GM23338 (cell line): ENCODE data around the gene GAS6. TPM values are rescaled to one million over a fixed set of nuclear protein-coding genes. Genes with fewer than 3 reads are reported as not detected.

Source experiments
- ATAC-seq: fragments of 200-7000 bp; cut with Tn5 transposase; 3 replicates; pipeline ENCODE4 v1.9.1; 2020
- DNase-seq: peaks from one replicate; pipeline ENCODE4 v3.0.0-alpha.2; 2015; ENCODE audit warnings: low spot score
- H2AFZ ChIP-seq: fragments of 200-600 bp; sonication (generic); 2 replicates; pipeline ENCODE4 v1.8.0; 2016; ENCODE audit warnings: antibody characterized with exemption, mild to moderate bottlenecking, moderate library complexity
- H3F3A ChIP-seq: fragments of 200-600 bp; sonication (generic); replicated peaks from 2 replicates; pipeline ENCODE4 v1.8.0; 2017; ENCODE audit warnings: antibody characterized with exemption, mixed run types, low read depth
- H3K27ac ChIP-seq: fragments of 200-600 bp; sonication (generic); 2 replicates; pipeline ENCODE4 v1.6.1; 2016; ENCODE audit warnings: low read depth
- H3K27me3 ChIP-seq: fragments of 200-600 bp; sonication (generic); 2 replicates; pipeline ENCODE4 v1.8.0; 2016; ENCODE audit warnings: mild to moderate bottlenecking, mixed run types, moderate library complexity; ENCODE audit not compliant: insufficient read depth
- H3K36me3 ChIP-seq: fragments of 200-600 bp; sonication (generic); 2 replicates; pipeline ENCODE4 v1.8.0; 2016; ENCODE audit warnings: mild to moderate bottlenecking; ENCODE audit not compliant: insufficient read depth
- H3K4me1 ChIP-seq: fragments of 200-600 bp; sonication (generic); 2 replicates; pipeline ENCODE4 v1.8.0; 2016; ENCODE audit warnings: mild to moderate bottlenecking, moderate library complexity; ENCODE audit not compliant: insufficient read depth
- H3K4me2 ChIP-seq: fragments of 200-600 bp; sonication (generic); 2 replicates; pipeline ENCODE4 v1.7.1; 2017; ENCODE audit warnings: mixed run types
- H3K4me3 ChIP-seq: fragments of 200-600 bp; sonication (generic); 2 replicates; pipeline ENCODE4 v1.6.1; 2016; ENCODE audit warnings: mixed run types
- H3K79me2 ChIP-seq: fragments of 200-600 bp; sonication (generic); replicated peaks from 2 replicates; pipeline ENCODE4 v1.8.0; 2017; ENCODE audit warnings: mild to moderate bottlenecking; ENCODE audit not compliant: insufficient read depth
- H3K9me2 ChIP-seq: fragments of 200-600 bp; sonication (generic); 2 replicates; pipeline ENCODE4 v1.8.0; 2017; ENCODE audit not compliant: insufficient read depth
- H4K20me1 ChIP-seq: fragments of 200-600 bp; sonication (generic); replicated peaks from 2 replicates; pipeline ENCODE4 v1.8.0; 2017; ENCODE audit warnings: mild to moderate bottlenecking; ENCODE audit not compliant: insufficient read depth
- H3K27ac Mint-ChIP-seq: 2 replicates; pipeline ENCODE4 v1.8.0; 2020; ENCODE audit warnings: inconsistent platforms, mild to moderate bottlenecking, moderate library complexity, mixed read lengths
- H3K27me3 Mint-ChIP-seq: 3 replicates; pipeline ENCODE4 v1.8.0; 2022; ENCODE audit warnings: low read depth, mild to moderate bottlenecking, moderate library complexity, mixed read lengths, inconsistent platforms; ENCODE audit not compliant: insufficient read depth, poor library complexity
- H3K36me3 Mint-ChIP-seq: 3 replicates; pipeline ENCODE4 v1.8.0; 2021; ENCODE audit warnings: low read depth, mild to moderate bottlenecking, inconsistent platforms, moderate library complexity, mixed read lengths
- H3K4me1 Mint-ChIP-seq: 3 replicates; pipeline ENCODE4 v1.8.0; 2020; ENCODE audit warnings: mild to moderate bottlenecking, inconsistent platforms, mixed read lengths
- H3K4me3 Mint-ChIP-seq: 3 replicates; pipeline ENCODE4 v1.8.0; 2021; ENCODE audit warnings: moderate library complexity, mild to moderate bottlenecking, inconsistent platforms, mixed read lengths
- H3K9me3 Mint-ChIP-seq: 3 replicates; pipeline ENCODE4 v1.8.0; 2020; ENCODE audit warnings: moderate library complexity, mild to moderate bottlenecking, inconsistent platforms, mixed read lengths
- EZH2 ChIP-seq: fragments of 200-600 bp; sonication (generic); IDR thresholded peaks from one replicate; pipeline ENCODE4 v1.8.0; 2017; ENCODE audit warnings: antibody characterized with exemption, mild to moderate bottlenecking, low read depth; ENCODE audit not compliant: unreplicated experiment
- JUNB ChIP-seq: IDR thresholded peaks from one replicate; pipeline ENCODE4 v1.6.1; 2016; ENCODE audit warnings: antibody characterized with exemption; ENCODE audit not compliant: unreplicated experiment
- STAT1 ChIP-seq: IDR thresholded peaks from one replicate; pipeline ENCODE4 v1.6.1; 2016; ENCODE audit warnings: antibody characterized with exemption; ENCODE audit not compliant: unreplicated experiment
- ZNF331 ChIP-seq: fragments of 250-450 bp; sonication (Bioruptor Pico); IDR thresholded peaks from 2 replicates; pipeline ENCODE4 v1.5.0; 2020; ENCODE audit warnings: low read depth, mild to moderate bottlenecking, moderate library complexity
- polyA plus RNA-seq: library from polyadenylated mRNA; unstranded; fragments of >200 nt; fragmentation: Nextera tagmentation; extraction: Ambion mirVana; gene quantifications from 2 replicates; pipeline ENCODE4 v1.2.1, GENCODE V29; 2016
- total RNA-seq: library from RNA; depleted of rRNA; stranded (reverse); fragments of >200 nt; shearing (Covaris generic); gene quantifications from 2 replicates; pipeline ENCODE4 v1.2.3, GENCODE V29; 2014
- TF ChIP-seq, protein P1 (sequence below): IDR thresholded peaks from one replicate; pipeline ENCODE4 v1.6.1; 2018; ENCODE audit warnings: antibody characterized with exemption; ENCODE audit not compliant: unreplicated experiment
- TF ChIP-seq, protein P2 (sequence below): fragments of 250-450 bp; sonication (Bioruptor Pico); IDR thresholded peaks from 2 replicates; pipeline ENCODE4 v1.5.0; 2020; ENCODE audit warnings: mild to moderate bottlenecking, moderate library complexity
- TF ChIP-seq, protein P3 (sequence below), 2 experiments: fragments of 200-600 bp in 1 of 2; sonication (generic) in 1 of 2; conservative IDR thresholded peaks; 2 replicates each; pipeline versions ENCODE4 v1.5.1 to v1.6.1; 2016 to 2017; ENCODE audit warnings: antibody characterized with exemption in 2 of 2, low read depth in 2 of 2, mild to moderate bottlenecking in 2 of 2, moderate library complexity in 1 of 2

Gene GAS6
- total and polyA plus RNA-seq, 2 experiments from 2014 or later: 7.9 to 21.2 TPM

DNA sequence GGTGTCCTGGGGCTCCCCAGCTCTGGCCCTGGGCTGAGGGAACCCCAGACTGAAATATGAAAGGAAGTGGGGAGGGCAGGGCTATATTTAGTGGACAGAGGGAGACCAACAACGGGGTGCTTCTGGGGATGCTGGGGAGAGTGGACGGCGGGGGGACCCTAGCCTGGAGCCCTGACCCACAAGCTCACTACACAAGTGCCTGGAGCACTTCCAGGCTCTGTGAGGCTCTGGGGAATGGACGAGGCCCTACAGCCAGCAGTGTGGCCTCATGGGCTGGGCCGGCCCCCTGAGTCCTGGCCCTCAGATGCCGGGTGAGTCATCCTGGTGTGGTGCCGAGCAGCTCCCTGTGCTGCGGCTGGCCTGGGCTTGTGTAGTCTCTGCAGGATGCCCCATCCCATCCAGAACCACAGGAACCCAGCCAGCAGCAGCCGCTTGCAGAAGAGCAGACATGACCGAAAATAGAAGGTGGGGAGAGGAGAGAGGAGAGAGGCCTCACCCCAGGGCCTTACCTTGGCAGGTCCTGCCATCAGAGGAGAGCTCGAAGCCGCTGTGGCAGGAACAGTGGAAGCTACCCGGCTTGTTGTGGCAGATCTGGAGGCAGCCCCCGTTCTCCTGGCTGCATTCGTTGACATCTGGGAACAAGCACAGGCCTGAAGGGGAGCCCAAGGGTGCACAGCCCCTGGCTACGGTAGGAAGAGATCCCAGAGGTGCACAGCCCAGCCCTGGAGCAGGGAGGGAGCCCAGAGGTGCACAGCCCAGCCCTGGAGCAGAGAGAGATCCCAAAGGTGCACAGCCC, 26.1 kb downstream of the GAS6 start (continued):
- TF ChIP-seq, protein P1, sequence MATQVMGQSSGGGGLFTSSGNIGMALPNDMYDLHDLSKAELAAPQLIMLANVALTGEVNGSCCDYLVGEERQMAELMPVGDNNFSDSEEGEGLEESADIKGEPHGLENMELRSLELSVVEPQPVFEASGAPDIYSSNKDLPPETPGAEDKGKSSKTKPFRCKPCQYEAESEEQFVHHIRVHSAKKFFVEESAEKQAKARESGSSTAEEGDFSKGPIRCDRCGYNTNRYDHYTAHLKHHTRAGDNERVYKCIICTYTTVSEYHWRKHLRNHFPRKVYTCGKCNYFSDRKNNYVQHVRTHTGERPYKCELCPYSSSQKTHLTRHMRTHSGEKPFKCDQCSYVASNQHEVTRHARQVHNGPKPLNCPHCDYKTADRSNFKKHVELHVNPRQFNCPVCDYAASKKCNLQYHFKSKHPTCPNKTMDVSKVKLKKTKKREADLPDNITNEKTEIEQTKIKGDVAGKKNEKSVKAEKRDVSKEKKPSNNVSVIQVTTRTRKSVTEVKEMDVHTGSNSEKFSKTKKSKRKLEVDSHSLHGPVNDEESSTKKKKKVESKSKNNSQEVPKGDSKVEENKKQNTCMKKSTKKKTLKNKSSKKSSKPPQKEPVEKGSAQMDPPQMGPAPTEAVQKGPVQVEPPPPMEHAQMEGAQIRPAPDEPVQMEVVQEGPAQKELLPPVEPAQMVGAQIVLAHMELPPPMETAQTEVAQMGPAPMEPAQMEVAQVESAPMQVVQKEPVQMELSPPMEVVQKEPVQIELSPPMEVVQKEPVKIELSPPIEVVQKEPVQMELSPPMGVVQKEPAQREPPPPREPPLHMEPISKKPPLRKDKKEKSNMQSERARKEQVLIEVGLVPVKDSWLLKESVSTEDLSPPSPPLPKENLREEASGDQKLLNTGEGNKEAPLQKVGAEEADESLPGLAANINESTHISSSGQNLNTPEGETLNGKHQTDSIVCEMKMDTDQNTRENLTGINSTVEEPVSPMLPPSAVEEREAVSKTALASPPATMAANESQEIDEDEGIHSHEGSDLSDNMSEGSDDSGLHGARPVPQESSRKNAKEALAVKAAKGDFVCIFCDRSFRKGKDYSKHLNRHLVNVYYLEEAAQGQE: no peak
- TF ChIP-seq JUNB: no peak
- no peak for TF ChIP-seq STAT1

DNA sequence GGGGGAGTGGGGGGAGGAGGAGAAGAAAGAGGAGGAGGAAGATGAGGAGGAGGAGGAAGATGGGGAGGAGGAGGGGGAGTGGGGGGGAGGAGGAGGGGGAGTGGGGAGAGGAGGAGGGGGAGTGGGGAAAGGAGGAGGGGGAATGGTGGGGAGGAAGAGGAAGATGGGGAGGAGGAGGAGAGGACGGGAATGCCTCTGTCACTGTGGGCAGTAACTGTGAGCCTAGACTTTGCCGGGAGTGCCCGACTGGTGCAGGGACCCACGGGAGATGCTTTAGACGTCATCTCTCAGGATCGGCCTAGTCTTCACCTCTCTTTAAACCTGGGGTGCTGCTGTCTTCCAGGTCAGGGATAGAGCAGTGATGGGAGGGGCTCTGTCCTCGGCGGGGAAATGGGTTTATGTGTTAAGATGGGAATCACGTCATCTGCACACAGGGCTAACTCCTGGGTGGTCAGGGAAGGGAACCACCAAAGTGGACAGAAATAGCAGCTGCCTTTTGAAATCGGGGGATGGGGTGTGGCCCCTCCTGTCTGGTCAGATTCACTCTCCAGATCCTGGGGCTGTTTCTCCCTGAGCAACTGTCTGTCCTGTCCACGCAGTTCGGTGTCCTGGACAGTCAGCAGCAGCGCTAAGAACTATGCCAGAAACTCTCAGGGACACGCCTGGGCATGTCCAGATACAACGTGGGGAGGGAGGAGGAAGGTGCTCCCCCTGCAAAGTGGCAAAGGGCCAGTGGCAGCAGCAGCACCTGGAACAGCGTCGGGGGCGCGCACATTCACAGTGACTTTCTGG, 26.9 kb downstream of the GAS6 start:
- no peak for DNase-seq
- no peak overlapping the region for H2AFZ ChIP-seq
- H3K4me3 Mint-ChIP-seq: no peak overlapping the region
- no peak for TF ChIP-seq JUNB
- no peak for TF ChIP-seq ZNF331 (CRISPR knock-in tag)
- TF ChIP-seq EZH2: no peak
- TF ChIP-seq, protein P2, sequence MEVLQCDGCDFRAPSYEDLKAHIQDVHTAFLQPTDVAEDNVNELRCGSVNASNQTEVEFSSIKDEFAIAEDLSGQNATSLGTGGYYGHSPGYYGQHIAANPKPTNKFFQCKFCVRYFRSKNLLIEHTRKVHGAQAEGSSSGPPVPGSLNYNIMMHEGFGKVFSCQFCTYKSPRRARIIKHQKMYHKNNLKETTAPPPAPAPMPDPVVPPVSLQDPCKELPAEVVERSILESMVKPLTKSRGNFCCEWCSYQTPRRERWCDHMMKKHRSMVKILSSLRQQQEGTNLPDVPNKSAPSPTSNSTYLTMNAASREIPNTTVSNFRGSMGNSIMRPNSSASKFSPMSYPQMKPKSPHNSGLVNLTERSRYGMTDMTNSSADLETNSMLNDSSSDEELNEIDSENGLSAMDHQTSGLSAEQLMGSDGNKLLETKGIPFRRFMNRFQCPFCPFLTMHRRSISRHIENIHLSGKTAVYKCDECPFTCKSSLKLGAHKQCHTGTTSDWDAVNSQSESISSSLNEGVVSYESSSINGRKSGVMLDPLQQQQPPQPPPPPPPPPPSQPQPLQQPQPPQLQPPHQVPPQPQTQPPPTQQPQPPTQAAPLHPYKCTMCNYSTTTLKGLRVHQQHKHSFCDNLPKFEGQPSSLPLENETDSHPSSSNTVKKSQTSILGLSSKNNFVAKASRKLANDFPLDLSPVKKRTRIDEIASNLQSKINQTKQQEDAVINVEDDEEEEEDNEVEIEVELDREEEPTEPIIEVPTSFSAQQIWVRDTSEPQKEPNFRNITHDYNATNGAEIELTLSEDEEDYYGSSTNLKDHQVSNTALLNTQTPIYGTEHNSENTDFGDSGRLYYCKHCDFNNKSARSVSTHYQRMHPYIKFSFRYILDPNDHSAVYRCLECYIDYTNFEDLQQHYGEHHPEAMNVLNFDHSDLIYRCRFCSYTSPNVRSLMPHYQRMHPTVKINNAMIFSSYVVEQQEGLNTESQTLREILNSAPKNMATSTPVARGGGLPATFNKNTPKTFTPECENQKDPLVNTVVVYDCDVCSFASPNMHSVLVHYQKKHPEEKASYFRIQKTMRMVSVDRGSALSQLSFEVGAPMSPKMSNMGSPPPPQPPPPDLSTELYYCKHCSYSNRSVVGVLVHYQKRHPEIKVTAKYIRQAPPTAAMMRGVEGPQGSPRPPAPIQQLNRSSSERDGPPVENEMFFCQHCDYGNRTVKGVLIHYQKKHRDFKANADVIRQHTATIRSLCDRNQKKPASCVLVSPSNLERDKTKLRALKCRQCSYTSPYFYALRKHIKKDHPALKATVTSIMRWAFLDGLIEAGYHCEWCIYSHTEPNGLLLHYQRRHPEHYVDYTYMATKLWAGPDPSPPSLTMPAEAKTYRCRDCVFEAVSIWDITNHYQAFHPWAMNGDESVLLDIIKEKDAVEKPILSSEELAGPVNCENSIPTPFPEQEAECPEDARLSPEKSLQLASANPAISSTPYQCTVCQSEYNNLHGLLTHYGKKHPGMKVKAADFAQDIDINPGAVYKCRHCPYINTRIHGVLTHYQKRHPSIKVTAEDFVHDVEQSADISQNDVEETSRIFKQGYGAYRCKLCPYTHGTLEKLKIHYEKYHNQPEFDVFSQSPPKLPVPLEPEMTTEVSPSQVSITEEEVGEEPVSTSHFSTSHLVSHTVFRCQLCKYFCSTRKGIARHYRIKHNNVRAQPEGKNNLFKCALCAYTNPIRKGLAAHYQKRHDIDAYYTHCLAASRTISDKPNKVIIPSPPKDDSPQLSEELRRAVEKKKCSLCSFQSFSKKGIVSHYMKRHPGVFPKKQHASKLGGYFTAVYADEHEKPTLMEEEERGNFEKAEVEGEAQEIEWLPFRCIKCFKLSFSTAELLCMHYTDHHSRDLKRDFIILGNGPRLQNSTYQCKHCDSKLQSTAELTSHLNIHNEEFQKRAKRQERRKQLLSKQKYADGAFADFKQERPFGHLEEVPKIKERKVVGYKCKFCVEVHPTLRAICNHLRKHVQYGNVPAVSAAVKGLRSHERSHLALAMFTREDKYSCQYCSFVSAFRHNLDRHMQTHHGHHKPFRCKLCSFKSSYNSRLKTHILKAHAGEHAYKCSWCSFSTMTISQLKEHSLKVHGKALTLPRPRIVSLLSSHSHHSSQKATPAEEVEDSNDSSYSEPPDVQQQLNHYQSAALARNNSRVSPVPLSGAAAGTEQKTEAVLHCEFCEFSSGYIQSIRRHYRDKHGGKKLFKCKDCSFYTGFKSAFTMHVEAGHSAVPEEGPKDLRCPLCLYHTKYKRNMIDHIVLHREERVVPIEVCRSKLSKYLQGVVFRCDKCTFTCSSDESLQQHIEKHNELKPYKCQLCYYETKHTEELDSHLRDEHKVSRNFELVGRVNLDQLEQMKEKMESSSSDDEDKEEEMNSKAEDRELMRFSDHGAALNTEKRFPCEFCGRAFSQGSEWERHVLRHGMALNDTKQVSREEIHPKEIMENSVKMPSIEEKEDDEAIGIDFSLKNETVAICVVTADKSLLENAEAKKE (CRISPR knock-in tag): no peak
- TF ChIP-seq, protein P3, sequence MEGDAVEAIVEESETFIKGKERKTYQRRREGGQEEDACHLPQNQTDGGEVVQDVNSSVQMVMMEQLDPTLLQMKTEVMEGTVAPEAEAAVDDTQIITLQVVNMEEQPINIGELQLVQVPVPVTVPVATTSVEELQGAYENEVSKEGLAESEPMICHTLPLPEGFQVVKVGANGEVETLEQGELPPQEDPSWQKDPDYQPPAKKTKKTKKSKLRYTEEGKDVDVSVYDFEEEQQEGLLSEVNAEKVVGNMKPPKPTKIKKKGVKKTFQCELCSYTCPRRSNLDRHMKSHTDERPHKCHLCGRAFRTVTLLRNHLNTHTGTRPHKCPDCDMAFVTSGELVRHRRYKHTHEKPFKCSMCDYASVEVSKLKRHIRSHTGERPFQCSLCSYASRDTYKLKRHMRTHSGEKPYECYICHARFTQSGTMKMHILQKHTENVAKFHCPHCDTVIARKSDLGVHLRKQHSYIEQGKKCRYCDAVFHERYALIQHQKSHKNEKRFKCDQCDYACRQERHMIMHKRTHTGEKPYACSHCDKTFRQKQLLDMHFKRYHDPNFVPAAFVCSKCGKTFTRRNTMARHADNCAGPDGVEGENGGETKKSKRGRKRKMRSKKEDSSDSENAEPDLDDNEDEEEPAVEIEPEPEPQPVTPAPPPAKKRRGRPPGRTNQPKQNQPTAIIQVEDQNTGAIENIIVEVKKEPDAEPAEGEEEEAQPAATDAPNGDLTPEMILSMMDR (conservative IDR thresholded peaks at IDR 0.05; ENCODE audit: low read depth in 2 of 2): no peak

More for the DNA sequence above, 26.9 kb downstream of the GAS6 start:
- H3K4me1 Mint-ChIP-seq: peaks cover 13% of the 10 kb centered on the region
- H3K36me3 Mint-ChIP-seq: peaks cover 18% of the 10 kb centered on the region
- 0 out of 2 replicates have a peak overlapping the region, but pooled peaks have one; percentile 50 for H3K27ac ChIP-seq
- ATAC-seq: no peak
- peak overlapping the region; percentile 91 for H3K27ac Mint-ChIP-seq
- H3K27me3 Mint-ChIP-seq: peaks cover 3% of the 10 kb centered on the region
- no peaks in the 10 kb centered on the region for H3K27me3 ChIP-seq
- no peaks in the 10 kb centered on the region for H4K20me1 ChIP-seq
- H3K4me3 ChIP-seq: no peak overlapping the region
- H3K79me2 ChIP-seq: no peaks in the 10 kb centered on the region
- H3K36me3 ChIP-seq: no peaks in the 10 kb centered on the region
- H3K4me2 ChIP-seq: no peak overlapping the region
- H3K4me1 ChIP-seq: no peaks in the 10 kb centered on the region
- H3K9me3 Mint-ChIP-seq: peaks cover 2% of the 10 kb centered on the region; the same call in 2 of the 3 replicates
- no peaks in the 10 kb centered on the region for H3F3A ChIP-seq
- H3K9me2 ChIP-seq: no peaks in the 10 kb centered on the region
